Fibroblast of mammary gland (primary cell): ENCODE data around the gene COX6B2.

Experiments
- DNase-seq: peaks from one replicate; pipeline ENCODE4 v3.0.0-alpha.2; 2010; ENCODE audit warnings: low read depth
- H3K4me3 ChIP-seq: 2 replicates; pipeline ENCODE4 v1.5.1; 2011; ENCODE audit warnings: low read depth, mild to moderate bottlenecking, low read length, moderate library complexity; ENCODE audit not compliant: control insufficient read depth
- CTCF ChIP-seq: conservative IDR thresholded peaks from 2 replicates; pipeline ENCODE4 v1.5.1; 2011; ENCODE audit warnings: low read depth, low read length, inconsistent platforms; ENCODE audit not compliant: control insufficient read depth, insufficient read depth

The COX6B2 gene

GRCh38 chr19:55365964-55366363, 11.4 kb upstream of the COX6B2 start:
- H3K4me3 ChIP-seq = no peak overlapping the region
- DNase-seq = no peak
- TF ChIP-seq CTCF = no peak

- DNase-seq = no peak
- no peak overlapping the region for H3K4me3 ChIP-seq
- no peak for TF ChIP-seq CTCF
Observed at GRCh38 chr19:55365245-55365644, 10.7 kb upstream of the COX6B2 start.

GRCh38 chr19:55362990-55363716, 8.6 kb upstream of the COX6B2 start, which contains the start of gene GARIN5B:
GARIN5B (minus strand) TSS chr19:55363260; CDS start chr19:55363066, 194 bp downstream.
- TF ChIP-seq CTCF = no peak
- no peak for DNase-seq
- H3K4me3 ChIP-seq = no peak within 1 kb of the TSS

GRCh38 chr19:55362174-55362989, 7.9 kb upstream of the COX6B2 start:
- DNase-seq = no peak
- TF ChIP-seq CTCF = no peak
- no peak overlapping the region for H3K4me3 ChIP-seq

- no peak overlapping the region for H3K4me3 ChIP-seq
- TF ChIP-seq CTCF = no peak
Observed at GRCh38 chr19:55360902-55361301, 6.4 kb upstream of the COX6B2 start.

GRCh38 chr19:55358943-55359908, 4.7 kb upstream of the COX6B2 start:
- H3K4me3 ChIP-seq = no peak overlapping the region
- DNase-seq = no peak
- TF ChIP-seq CTCF = no peak

More at GRCh38 chr19:55360902-55361301, 6.4 kb upstream of the COX6B2 start:
- DNase-seq = no peak
